GM18511 (cell line): ENCODE measurements around the gene IL9.

Source experiments
- ATAC-seq: cut with Tn5 transposase; IDR thresholded peaks from one replicate; pipeline ENCODE4 v1.9.1; 2021; ENCODE audit warnings: mild to moderate bottlenecking, moderate library complexity; ENCODE audit not compliant: unreplicated experiment

IL9 gene

DNA sequence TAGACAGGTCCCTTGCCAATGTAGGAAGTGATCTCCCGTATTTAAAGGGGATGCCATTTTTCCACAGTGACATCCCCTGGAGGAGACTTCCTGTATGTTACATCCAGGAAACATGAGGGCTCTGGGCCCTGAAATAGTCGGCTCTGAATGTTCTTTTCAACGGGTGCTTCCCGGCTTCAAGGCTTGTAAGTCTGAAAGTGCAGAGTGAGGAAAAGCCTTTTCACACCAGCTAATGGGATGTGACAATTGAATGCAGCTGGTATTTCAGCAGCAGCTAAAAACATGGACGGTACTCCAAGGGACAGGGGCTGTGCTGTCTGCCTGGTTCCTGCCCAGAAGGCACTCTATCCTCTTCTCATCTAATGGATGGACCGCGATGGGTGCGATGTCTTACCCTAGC is 1.4 kb downstream of the IL9 start:
- ATAC-seq = no peak

DNA sequence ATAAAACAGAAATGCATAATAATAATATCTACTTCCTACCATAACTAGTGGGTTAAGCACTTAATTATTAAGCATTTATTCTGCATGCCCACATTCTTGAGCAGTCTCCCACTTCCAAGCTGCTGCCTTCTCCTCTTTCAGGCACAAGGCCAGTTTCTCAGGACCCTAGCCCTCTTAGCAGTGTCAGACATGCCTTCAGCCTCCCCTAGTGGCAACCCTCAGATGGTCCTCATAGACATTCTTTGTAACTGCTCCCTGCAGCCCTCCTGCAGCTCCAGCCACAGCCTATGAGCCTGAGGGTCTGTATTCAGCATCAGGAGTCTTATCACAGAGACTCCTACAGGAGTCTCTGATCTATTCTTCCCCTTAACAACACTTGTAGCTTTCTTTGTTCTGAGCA is 3.9 kb downstream of the IL9 start:
- ATAC-seq = no peak

DNA sequence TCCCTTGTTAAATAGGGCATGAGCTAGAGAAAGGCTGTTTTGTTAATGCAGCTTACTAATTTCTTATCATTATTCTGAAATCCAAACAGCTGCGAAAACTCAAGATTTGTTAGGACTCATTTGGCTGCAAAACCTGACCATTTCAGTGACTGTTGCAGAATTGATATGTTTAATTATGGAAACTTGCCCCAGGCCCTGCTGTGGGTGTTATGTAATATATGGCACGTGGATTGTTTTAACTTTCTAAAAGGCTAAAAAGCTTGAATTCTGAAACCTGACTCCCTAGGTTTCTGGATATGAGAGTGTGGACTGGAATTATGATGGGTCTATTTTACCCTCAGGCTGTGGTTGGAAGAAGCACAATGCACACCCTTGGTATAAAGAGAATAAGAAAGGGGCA is 4.4 kb downstream of the IL9 start:
- ATAC-seq = no peak

DNA sequence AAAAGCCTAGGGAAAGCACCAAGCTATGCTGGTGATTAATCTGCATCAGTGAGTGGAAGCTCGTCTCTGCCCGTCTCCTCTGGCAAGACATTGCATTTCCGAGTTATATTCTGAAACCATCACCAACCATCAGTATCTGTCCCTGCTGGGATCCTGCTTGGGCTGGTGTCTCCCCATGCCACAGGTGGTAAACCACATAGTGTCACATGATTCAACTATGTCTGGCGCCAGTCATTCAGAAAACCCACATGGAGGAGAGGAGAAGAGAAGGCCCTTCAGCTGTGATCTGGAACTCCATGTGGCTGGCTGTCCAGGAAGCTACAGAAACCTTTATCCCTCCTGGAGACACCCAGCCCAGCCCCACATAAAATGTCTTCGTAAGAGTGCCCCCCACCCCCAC is 4.8 kb downstream of the IL9 start:
- peak; percentile 74 for ATAC-seq

DNA sequence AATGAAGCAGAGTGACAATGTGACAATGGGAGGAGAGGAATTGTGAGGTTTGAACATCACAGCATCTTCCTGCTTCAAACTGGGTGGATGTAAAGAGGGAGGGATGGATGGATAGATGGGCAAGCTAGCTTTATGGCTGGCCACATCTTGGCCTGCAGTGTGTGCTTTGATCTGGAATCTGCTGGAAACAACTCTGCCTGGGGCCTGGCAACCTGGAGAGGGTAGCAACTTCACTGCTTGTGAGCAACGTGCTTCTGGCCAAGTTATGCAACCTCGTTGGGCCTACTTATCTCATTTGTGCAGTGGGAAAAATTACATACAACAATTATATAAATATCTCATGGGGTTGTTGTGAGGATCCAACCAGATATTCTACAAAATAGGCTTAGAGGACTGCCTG is 5.3 kb downstream of the IL9 start:
- ATAC-seq = no peak

DNA sequence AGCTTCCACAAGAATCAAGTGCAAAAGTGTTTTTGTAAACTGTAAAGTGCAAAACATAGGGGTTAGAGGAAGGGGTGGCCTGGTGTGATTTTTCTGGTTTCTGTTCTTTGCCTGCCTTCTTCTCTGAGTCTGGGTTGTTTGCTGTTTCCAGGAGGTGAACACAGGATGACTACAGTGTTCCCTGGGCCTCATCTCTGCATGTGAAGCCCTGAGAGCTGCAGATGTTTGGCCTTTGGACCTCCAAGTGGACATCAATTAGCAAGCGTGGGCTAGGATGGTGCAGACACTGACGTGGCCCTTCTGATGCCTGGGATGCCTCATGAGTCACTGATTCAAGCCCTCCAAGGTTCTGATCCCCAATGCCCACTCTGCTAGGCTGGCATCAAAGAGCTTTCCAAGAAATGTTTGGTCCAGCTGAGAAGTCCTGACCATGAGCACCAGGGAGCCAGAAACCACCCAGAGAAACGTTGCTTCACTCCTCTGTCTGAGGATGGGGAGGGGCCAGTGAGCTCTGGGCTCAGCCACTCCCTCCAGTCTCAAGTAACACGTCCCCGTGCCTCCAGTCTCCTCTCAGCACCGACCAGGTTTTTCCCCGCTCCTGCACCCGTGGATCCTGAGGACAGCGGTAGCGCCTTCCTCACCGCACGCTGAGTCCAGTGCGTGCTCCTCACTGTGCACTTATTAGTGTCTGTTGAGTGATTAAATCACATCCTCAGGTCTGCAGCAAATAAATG is 7.6 kb downstream of the IL9 start:
- no peak for ATAC-seq

DNA sequence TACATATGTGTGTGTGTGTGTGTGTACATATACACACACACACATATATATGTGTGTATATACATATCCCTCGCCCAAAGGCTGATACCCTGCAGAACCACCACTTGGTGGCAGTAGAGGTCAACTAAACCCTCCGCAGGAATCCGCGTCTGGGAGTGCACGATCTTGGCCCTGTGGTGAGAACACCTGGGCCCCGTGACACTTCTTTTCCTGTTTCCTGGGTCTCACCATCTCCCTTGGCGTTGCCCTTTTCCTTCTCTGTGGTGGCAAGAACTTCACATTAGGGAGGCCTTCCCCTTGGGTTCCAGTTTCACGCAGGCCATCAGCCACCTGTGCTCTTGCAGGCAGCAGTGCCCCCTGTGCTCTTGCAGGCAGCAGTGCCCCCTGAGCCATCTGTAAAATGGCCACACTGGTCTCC is 8.2 kb downstream of the IL9 start:
- peak; percentile 88 for ATAC-seq

DNA sequence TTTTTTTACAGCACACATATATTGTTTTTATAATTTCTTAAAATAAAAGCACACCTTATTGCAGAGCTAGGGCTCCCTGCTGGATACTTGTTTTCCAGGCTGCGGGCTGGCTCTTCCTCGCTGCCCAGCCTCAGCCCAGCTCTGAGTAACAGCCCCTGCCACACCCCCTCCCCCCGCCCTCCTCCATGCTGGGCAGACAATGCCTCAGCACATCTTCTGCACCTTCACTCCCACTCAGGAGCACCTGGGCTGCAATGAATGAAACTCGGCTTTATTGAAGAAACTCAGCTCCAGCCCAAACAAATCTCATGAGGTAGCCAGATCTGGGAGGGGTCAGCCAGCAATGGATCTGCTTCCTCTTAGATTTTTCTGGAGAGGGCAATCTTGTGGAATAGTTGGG is 9.5 kb downstream of the IL9 start:
- no peak for ATAC-seq

DNA sequence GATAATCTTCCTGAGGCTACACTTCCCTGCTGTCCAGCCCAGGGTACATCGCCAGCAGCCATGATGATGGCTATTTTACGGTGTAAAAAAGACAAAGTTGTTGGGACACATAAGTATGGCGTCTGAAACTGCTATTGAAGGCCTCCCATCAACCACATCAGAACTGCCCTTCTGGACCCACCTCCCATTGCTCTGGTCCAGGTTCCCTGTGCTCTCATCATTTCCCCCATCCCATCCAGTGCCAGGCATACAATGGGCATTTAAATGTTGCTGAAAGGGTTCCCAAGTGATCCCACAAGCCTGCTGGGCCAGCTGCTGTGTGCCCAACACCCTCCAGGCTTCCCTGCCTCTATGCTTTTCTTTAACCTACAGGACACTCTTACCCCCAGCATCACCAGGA is 10.6 kb downstream of the IL9 start:
- ATAC-seq = no peak

DNA sequence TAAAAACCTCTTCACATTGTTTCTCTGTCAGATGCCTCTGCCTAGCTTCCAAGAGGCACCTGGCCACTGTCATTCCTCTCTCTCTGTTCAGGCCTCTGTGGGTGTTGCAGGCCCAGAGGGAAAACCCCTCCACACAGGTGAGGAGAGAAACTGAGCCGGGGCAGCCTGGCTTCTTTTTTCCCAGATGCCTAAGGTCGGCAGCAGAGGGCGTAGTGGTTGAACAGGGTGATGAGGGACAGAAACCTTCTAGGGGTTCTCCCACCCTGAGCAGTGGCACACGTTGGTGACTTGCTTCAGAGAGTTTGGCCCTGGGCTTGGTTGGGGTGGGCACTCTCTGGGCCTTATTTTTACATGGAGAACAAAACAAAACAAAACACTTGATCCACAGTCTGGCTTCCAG is 12.2 kb downstream of the IL9 start:
- ATAC-seq = no peak

DNA sequence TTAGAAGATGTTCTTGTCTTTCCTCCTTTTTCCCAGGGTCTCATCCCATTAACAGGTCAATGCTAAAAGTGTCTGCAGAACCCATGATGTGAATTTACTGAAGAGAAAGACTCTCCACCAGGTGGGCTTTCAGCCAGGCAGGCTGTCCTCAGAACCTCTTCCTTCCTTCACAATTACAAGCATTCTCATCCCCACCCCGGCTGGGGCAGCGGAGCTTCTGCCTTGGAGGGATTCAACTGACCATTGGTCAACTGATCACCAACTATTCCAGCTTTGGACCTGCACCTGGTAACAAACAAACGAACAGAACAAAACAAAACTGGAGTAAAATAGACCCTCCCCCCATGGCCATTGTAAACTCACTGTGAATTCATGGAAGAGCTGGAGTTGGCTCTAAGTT is 12.6 kb downstream of the IL9 start:
- ATAC-seq = no peak

DNA sequence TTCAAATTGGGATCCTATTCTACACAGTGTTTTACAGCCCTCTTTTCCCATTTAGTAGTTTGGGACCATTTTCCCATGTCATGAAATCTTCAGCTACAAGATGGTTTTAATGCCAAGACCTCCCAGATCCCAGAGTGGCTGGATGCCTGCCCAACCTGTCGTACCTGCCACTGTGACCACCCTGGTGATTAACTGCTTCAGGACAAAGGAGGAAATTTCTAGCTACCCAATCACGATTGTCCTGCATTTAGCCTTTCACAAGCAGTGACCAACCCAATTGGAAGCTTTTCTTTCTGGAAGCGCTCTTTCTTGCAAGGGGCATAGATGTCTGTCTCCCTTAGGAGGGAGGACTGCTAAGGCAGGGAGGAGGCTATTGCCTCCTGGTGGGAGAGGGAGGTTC is 13.8 kb downstream of the IL9 start:
- no peak for ATAC-seq

DNA sequence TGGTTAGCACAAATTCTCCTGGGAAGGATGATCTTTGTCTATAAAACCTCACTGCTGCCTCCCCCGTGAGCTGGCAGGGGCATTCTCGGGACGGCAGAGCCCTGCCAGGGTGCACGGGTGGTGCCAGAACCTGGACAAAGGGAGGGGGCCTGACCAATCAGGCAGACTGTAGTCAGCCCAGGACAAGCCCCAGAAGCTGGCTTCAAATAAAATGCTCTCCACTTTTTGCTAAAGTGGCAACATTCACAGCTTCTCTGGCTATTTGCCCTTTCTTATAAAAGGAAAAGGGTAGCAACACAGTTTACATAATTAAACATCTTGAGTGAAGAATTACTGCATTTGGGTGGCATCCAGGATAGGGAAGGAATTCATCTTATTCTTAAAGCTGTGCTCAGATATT is 14.4 kb downstream of the IL9 start:
- ATAC-seq = no peak

DNA sequence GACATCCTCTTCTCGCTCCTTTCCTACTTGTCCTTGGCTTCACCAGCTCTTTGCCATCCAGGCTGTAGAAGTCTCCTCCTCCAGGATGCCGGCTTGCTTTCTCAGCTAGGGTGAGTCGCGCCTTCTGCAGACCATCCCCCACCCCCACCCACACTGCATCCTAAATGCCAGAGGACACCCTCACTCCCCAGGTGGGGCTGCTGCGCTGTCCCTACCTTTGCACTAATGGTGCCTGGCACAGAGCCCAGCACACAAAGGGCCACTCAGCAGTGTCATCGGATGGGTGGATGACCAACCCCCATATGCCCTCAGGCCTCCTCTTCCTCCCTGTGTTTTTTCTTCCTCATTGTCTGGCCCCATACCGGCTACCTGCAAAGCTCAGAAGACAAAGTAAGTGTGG is 14.8 kb downstream of the IL9 start:
- ATAC-seq = no peak

DNA sequence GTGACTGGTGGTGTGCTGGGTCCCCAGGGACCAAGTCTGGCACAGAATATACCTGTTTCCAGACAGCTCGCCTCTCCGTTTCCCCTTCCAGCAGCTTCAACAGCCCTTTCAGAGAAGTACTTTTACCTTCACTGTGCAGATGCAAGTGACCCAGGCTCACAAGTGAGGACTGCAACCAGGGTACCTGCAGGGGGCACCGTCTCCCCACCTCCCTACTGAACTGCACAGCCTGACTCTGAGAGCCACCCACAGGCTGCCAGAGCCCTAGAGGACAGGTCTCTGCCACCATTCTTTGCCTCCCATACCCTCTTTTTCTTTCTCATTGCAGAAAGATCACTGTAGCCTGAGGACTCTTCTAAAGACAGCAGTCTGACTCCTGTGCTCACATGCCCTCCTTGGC is 15.4 kb downstream of the IL9 start:
- no peak for ATAC-seq

DNA sequence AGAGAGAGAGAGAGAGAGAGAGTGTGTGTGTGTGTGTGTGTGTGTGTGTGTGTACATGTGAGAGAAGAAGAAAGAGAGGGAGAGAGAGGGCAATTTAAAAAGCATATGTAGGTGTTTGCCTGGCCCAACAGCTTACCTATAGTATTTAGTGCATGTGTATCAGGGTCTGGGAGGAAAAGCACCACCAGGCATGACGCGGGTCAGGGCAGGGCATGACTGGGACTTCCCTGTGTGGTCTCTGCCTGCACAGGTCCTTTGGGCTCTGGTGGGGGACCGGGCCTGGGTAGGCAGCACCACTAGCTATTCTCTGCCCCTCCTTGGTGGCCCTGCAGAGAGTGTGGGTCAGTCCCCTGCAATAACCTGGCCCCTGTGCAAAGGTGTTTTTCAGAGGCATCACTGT is 16.1 kb downstream of the IL9 start:
- ATAC-seq = no peak

DNA sequence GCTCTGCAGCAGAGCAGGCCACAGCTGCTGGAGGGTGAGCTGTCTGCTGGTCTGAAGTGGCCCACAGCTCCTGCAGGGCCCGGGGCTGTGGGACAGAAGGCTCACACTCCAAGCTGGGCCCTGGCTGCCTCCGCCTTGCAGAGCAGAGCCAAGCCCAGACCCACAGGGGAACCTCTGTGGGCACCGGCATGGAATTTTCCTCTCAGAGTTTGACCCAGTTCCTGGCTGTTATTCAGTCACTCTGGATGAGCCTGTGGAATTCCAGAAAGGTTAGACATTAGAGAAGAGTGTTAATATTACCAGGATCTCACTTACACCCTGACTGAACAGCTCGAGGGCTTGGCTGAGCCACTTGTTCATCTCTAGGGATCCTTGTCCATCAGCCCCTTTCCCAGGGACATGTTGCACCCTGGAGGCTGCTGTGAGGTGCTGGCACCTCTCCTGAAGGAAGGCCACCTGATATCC is 17.5 kb downstream of the IL9 start:
- ATAC-seq = no peak

DNA sequence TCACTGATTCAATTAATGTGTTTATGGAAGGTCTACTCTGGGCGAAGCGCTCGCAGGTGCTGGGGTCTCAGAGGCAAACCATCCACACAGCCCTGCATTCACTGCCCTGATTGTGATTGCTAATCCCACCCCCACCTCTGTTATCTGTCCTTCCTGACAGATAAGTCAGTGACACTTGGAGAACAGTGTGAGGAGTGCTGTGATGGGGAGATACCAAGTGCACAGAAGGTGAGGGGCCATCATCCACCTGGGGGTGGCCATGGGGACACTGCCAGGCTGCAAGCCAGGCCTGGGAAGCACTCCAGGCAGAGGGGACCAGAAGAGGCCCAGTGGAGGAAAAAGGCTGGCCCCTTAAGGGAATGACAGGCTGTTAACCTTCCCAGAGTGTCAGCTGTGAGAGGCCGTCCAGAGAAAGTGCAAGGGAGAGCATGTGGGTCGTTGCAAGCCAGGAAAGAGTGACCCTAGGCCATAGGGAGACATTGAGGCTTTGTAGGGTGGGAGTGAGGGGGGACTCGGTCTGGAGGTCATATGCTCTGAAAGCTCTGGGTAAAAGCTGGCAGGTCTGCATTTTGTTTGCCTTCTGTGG is 18.0 kb downstream of the IL9 start:
- no peak for ATAC-seq

DNA sequence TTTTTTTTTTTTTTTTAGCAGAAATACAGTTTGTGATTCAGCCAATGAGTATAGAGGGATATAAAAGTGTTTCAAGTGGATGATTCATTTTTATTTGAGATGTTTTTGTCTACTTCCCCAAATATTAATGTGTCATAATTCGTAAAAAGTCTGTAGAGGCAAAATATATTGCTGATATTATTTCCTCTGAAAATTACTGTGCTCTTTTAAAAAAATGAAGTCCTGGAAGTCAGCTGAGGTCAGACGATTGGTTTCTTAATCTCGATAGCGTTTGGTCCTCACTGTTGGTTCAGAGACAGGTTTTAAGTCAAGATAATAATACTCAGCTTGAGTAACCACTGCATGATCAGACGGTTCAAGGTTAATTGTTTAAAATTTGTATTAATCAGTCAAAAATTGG is 19.5 kb downstream of the IL9 start:
- no peak for ATAC-seq

DNA sequence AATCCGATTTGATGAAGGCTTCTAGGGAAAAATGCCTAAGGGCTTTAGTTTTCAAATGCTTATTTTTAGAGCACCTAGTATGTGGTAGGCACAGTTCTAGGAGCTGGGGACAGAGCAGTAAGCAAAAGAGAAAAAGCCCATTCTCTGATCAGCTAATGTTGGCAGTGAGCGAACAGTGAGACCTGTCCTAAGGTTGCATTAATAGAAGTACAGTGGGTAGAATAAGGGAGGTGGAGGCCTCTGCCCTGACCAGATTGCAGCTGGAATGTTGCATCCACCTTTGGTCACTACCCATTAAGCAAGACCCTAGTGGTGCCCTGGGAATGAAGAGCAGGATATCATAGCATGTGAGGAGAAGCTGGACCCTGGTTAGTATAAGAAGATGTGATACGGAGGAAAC is 20.1 kb downstream of the IL9 start:
- ATAC-seq = no peak

DNA sequence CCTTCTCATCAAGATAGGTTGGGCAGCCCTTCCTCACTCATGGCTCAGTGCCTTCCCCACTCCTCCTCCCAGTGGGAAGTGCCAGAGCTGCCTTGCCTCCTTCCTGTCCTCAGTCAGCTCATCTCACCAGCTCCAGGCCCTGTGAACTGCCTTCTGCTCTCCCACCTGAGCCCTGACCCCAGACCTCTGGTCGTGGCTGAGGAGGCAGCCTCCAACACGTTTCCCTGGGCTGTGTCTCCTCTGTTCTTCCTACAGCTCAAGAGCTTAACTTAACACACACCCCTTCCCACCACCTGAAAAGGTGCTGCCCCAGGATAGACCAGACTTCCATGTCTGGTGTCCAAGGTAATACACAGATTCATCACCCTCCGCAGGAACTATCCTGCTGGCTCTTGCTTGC is 21.2 kb downstream of the IL9 start:
- no peak for ATAC-seq

DNA sequence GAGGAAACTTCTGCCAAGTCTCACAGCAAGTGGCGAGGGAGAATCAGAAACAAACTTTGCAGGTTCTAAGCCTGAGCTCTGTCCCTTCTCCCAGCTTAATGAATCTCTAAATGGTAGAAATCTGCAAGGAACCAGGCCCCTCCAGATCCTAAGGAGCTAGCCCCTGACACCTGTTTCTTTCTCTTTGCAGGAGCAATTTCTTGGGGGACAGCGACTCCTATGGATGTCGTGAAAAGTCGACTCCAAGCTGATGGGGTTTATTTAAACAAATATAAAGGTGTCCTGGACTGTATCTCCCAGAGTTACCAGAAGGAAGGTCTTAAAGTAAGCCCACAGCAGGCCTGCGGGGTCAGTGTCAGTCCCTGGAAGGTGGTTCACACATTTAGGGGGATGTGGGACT is 21.8 kb downstream of the IL9 start:
- ATAC-seq = no peak
